EH (cell line): Measurements from ENCODE around the gene XYLT2.
A peak's percentile ranks its signal among the peaks of the same experiment; 100 is the strongest.
"Not testable (repeated sequence)": the region's sequence is repeated elsewhere in the genome, so short reads cannot be mapped to it uniquely, and the experiment has no call there.

ENCODE experiments used
- DNase-seq: peaks from one replicate; pipeline ENCODE4 v3.0.0-alpha.2; 2015; ENCODE audit warnings: low read depth

Gene XYLT2

DNA sequence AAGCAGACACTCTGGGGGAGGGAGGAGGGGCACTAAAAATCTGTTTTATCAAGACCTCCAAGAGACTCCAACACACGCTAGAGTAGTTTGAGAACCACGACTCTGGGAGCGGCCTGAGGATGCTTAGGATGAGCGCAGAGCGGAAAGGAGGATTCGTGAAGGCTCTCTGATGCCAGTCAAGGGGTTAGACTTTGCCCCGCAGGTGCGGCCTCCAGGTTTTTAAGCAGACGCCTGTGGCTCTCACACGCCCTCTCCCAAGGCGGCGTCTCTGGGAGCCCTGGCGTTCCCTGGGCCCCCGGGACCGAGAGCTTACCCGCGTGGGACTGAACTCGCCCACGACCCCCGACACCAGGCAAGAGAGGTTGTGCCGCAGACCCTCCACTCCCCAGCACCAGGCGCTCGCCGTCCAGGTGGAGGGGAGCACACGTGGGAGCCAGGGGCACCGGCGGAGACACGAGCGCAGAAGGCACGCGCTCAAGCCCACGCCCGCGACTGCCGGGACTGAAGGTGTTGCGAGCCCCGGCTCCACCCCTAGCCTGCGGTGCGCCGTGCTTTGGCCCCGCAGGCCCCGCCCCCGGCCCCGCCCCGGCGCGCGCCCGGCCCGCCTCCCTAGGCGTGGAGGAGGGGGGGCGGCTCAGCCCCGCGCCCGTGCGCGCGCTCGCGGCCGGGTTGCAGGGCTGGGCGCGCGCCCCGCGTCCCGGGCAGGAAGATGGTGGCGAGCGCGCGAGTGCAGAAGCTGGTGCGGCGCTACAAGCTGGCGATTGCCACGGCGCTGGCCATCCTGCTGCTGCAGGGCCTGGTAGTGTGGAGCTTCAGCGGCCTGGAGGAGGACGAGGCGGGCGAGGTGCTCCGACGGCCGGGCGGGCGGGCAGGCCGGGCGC is at the start of gene XYLT2:
Gene XYLT2, plus strand, starts transcription at position 695 of the 881 bp plus-strand sequence. Its CDS starts 15 bp downstream, at position 710.
- DNase-seq, result peak; percentile 82

DNA sequence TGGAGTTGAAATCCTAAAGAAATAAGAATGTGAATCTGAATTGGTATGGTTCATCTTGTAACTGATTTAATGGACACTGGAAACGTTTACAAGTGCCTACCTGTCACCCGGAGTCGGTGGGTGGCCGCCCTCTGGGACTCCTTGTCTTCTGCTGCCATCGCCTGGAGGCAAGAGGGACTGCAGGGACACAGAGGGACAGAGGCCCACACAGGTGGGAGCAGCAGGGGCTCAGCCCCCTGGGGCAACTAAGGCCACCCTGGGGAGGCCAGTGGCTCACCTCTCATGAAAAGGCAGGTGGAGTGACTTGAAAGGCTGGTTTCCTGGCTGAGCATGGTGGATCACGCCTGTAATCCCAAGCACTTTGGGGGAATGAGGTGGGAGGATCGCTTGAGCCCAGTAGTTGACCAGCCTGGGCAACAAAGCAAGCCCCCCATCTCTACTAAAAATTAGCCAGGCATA is 48.5 kb upstream of the XYLT2 start:
- DNase-seq, result peak; percentile 68

DNA sequence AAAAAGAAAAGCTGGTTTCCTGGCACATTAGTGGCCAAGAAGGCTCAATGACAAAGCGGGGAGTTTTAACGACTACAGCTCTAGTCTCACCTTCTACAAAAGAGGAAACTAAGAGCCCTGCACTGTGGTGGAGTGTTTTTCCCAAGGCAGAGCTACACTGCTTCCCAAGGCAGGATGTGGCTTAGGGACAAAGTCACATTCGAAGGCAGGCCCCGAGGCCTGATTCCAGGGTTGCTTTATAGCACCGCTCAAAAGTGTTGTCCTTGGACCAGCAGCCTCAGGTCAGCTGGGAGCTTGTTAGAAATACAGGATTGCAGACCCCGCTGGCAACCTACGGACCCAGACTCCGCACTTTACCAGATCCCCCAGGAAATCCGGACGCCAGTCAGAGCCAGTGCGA is 47.9 kb upstream of the XYLT2 start:
- DNase-seq, result no peak

DNA sequence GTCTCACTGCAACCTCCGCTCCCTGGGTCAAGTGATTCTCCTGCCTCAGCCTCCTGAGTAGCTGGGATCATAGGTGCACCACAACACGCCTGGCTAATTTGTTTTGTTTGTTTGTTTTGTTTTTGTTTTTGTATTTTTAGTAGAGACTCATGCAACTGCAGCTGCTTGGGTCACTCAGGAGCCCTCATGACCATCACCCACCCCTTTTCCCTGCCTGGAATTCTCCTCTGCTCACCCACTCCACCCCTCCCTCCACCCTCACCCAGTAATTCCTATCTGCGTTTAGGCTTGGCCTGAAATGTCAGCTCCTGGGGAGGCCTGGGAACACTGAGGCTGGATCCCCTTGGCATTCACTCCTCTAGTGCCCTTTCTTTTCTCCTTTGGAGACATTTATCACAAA is 46.1 kb upstream of the XYLT2 start:
- no peak for DNase-seq

DNA sequence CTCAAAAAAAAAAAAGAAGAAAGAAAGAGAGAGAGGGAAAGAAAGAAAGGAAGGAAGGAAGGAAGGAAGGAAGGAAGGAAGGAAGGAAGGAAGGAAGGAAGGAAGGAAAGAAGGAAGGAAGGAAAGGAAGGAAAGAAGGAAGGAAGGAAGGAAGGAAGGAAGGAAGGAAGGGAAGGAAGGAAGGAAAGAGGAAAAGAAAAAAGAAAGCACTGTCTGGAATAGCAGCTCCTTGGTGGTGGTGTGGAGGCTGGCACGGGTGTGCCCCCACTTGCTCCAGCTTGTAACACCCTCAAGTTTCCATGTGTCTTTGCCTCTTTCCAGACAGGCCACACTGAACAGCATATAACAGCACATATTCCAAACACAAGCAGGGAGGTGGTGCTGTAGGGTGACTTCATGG is 45.1 kb upstream of the XYLT2 start:
- DNase-seq, result not testable (repeated sequence)

DNA sequence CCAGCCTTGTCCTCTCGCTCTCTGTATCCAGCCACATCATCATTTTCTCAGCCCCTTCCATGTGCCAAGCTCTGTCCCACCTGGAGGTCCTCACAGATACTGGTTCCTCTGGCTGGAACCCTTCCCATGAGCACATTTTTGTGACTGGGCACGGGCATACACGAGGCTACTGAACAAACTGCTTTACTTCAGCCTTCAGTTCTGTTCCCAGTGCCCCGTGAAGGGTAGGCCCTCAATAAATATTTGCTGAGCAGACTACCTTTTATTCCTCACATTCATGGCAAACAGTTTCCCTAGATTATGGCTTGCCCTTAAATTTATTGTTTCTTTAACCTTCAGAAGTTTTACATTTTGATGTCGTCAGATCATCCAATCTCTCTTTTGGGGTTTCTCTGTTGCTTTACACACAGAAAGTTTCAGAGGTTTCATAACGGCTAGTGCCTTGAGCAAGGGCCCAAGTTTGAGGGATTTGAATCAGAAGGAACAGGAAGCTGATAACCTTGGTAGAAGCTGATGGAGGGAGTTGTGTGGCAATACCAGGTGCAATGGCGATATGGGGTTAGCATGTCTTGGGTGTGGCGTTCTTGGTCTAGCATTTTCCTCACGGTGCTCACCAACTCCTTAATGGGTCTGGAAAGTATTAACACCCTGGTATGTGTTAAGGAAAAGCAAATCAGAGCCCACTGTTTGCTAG is 43.9 kb upstream of the XYLT2 start:
- no peak for DNase-seq

DNA sequence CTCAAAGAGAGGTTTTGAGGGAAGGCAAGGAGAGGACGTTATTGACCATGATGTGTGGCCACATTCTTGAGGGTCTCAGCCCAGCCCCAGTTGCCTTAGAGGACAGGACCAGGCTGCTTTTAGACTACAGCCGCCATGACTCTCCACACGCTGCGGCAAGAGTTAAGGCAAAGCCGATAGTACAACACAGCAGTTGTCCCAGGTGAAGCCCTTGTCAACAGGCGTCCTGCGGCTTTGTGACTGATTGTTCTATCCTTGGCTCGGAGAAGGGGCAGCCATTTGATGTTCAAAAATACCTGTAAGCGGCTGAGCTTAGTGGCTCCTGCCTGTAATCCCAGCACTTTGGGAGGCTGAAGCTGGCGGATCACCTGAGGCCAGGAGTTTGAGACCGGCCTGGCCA is 42.9 kb upstream of the XYLT2 start:
- DNase-seq, result no peak

DNA sequence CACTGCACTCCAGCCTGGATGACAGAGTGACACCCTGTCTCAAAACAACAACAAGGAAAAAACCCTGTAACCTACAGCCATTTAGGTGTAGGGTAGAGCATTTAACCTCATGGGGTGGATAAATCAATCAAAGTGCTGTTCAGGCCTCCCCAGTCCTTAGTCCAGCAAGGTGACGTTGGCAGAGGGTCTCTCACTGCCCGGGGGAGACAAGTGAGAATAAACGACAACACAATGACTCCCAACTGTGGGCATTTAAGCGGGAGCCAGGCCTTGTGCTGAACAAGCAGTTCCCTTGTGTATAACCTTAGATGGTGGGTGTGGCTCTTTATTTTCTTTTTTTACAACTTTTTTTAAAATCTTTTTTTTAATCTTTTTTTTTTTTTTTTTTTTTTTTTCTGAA is 42.3 kb upstream of the XYLT2 start:
- no peak for DNase-seq

DNA sequence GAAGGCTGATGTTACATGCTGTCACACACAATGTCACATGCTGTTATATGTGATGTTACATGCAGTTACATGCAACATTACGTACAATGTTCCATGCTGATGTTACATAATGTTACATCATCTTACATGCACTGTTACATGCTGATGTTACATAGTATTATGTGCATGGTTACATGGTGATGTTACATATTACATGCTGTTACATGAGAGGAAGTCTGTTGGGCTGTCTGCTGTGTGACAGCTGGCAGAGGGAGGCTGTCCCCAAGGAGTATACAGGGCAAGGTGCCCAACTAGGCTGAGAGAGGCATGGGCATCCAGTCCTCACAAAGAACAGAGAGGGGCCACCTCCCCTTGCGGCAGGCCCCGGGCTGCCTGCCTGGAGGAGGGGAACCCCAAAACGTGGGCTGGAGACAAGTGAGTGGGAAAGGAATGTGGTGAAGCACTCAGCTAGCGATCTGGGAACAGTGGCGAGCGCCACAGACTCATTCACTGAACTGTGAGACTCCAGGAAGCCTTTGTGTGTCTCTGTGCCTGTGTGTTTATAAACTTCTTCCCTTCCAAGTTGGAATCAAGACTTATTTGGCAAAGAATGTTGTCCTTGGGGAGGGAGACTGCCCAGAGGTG is 41.0 kb upstream of the XYLT2 start:
- peak; percentile 59 for DNase-seq

DNA sequence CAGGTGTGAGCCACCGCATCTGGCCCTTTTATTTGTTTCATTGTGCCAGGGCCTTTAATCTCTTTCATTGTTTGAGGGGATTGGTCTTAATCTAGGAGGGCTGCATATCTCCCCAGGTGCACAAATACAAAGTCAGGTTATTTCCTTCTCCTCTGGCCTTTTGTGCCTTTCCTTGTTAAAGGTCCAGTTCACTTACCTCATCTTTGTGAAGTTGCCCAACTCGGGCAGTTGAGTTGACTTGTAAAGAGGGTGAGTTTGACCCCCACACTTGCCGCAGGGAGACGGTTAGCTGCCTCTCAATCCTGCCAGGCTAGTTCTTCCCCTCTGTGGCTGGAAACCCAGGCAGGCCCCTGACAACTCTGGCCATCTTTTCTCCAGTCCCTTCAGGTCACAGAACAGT is 38.3 kb upstream of the XYLT2 start:
- DNase-seq, result no peak

DNA sequence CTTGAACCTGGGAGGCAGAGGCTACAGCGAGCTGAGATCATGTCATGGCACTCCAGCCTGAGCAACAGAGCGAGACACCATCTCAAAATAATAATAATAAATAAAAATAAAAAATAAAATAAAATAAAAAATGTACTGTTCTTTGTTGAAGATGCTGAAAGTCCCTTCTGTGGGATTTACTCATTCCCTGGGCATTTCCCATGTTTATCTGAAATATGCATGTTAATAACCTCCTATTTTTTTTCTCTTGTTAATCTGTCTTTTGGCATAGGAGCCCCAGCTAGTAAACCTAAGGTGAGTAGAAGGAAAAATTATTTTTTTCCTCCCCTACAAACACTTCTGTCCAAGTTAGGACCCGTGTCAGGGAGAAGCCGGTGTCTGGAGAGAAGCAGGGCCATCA is 37.3 kb upstream of the XYLT2 start:
- DNase-seq, result peak; percentile 44

DNA sequence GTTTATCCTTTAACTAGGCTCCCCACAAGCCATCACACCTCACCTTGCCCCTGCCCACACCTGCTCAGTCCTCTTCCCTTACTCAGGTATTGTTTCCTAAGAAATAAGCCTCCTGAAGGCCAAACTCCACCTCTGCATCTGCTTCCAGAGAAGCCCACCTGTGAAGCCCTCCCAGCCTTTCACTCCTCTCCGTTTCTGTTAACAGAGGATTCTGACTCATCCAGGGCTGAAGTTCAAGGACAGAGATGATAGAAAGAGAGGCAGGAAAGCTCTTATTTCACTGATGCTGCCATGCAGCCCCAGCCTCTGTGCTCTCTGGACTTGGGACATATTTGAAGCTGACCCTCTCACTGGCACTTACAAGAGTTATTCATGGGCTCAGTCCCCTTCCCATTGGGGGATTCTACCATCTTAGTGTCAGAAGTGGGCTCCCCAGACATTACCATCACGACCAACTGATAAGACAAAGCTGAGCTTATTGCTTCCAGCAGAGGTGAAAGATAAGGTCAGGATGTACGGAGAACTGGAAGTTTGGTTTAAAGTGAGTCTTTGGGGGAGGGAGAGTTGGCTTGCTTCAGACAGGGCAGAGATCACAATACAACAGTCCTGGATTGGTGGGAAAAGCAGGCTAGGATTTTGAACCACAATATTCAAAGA is 35.3 kb upstream of the XYLT2 start:
- DNase-seq, result no peak

DNA sequence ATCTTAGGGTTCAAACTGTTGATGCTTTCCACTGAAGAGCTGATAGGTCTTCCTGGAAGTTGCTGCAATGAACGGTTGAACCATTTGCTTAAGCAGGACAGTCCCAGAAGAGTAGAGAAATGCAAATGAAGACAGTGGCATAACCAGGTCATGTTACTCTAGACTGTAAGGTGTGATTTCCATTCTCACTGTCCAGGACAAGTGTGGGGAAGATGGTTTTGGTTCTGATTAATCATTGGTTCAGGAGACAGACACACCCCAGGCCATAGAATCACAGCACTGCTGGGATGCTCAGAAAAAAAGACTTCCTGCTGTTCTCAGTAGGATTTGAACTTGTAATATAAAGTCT is 34.8 kb upstream of the XYLT2 start:
- no peak for DNase-seq

DNA sequence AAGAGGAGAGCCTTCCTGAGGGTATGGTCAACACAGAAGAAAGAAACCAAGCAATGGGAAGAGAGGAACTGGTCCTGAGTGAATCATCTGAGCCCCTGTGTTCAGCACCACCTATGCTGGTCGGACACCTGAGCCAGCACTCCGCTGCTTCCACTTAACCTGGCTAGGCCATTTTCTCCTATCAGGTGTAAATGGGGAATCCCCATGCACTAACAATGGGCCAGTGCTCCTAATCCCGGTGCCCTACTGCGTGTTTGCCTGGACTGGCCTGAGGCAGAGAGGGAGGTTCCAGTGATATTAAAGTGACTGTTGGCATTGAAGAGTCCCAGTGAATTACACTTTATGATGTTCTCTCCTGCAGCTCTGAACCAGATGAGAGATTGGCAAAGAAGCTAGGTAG is 34.4 kb upstream of the XYLT2 start:
- no peak for DNase-seq

DNA sequence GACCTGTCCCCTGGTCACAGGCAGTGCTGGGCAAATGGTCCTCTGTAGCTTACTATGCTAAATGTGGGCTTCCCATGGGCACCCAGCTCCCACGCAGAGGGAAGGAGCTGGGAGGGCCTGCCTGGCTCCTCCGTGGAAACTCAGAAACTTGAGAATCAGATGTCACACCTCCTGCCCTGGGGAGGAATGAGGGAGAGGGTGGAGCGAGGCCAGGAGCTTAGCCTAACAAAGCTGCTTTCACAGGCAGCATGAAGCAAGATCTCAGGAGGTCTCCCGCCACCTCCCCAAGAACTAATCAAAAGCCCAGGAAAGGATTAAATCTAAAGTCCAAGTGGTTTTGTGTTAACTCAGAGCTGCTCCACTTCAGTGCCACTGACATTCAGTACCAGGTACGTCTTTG is 33.6 kb upstream of the XYLT2 start:
- peak; percentile 23 for DNase-seq

DNA sequence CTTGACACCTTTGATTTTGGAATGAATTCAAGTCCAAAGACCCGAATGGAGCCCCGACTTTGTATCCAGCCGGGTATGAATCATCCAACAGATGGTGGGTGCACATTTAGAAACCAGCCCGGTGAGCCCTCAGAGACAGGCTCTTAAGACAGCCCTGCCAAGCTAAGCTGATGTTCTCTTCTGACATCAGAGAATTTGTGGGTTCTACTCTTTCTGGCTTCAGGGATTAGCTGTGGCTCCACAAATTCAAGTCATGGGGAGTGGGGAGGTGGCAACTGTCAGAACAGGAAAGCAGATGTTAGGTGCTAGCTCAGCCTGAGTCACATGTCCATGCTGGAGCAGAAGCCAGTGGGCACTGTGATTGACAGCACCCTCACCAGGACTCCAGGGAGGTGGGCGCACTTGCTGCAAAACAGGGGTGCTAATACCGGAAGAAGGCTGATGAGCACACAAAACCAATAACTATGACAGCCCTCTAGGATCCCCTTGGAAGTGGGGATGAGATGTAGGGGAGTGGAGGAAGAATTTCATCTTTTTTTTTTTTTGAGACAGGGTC is 31.4 kb upstream of the XYLT2 start:
- no peak for DNase-seq

DNA sequence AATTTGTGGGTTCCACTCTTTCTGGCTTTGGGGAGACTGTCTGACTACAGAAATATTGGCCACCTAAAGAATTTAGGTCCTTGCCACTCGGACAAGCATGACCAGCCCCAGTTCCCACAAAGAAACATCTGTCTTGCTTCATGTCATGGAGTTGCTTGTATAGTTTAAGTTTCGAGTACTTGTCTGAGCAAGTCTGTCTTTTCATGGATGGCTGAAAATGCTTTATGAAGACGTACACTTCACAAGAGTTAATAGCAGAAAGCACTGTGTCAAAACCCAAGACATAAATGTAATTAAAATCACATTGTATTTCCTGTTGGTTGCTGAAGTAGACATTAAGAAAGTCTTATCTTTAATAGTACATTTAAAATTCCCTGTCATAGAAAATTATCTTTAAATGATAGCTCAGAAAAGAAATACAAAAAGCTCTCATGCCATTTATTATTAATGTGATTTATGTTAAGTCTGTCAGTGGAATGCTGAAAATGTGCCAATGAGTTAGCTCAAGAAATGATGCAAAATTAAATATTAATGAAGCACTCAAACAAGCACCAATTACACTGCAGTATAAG is 29.8 kb upstream of the XYLT2 start:
- no peak for DNase-seq

DNA sequence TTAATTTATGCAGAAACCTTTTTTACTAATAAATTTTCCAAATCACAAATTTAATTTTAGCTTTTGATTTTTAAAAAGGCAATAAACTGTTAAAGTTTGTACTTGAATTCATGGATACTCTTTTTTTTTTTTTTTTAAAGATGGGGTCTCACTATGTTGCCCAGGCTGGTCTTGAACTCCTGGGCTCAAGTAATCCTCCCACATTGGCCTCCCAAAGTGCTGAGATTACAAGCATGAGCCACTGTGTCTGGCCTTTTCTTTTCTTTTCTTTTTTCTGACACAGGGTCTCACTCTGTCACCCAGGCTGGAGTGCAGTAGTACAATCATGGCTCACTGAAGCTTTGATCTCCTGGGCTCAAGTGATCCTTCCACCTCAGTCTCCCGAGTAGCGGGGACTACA is 29.3 kb upstream of the XYLT2 start:
- DNase-seq, result not testable (repeated sequence)

DNA sequence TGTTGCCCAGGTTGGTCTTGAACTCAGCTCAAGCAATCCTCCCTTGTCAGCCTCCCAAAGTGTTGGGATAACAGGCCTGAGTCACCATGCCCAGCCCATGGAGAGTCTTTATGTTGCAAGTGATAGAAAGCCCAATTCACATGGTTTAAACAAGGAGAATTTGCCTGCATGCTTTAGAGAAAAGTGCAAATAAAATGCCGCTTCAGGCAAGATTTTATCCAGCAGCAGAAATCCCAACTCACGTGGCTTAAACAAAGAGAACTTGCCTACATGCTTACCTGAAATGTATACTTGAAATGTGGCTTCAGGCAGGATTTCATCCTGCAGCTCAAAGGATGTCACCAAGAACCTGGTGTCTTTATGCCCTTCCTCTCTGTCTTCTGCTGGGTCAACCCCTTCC is 28.8 kb upstream of the XYLT2 start:
- DNase-seq, result no peak

DNA sequence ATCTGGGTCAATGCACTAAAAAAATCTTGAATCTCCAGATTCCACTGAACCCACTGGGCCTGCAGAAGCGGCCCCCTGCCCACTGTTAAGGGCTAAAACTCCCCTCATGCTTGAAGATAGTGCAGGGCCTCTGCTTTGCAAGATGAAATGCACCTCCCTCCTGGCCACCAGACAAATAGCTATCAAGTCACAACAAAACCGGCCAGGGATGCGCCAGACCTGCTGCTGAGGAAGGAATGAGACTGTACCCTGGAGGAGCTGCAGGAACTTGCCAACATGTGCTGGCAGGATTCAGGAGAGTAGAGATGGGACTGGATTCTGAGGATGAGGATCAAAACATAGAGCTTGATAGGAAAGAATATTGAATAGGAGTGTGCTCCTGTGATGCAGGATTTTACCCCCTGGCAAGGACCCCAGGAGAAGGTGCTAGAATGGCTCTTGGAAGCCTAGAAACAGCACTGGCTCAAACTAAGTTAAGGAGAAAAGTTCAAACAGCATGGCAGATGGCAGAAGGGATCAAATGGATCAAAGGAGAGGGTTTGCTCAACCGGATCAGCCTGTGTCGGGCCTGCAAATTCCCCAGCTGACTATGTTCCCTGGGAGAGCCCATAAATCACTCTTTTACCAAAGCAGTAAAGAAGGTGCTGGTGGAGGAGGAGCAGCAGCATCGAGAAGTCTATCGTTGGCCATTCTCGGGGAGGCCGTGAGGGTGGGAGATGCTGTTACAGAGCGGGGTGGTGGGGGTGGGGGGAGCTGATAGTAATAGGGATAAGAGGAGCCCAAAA is 27.2 kb upstream of the XYLT2 start:
- DNase-seq, result peak; percentile 32
